ENCODE results near the gene DLG2.

GRCh38 chr11:85534806-85535205 is 92.3 kb downstream of the DLG2 start:
- no peak for TF ChIP-seq CTCF (IDR thresholded peaks at IDR 0.05)
- no peak for TF ChIP-seq POLR2A (IDR thresholded peaks at IDR 0.05)
- TF ChIP-seq EP300 (IDR thresholded peaks at IDR 0.05) = no peak

Data from tibial nerve (tissue), 4 donors.